ENCODE data around the gene BABAM2.

The BABAM2 gene

GRCh38 chr2:28227498-28227897 lies 337.0 kb downstream of the BABAM2 start:
- DNase-seq (ENCODE audit: low spot score) = no peak
- TF ChIP-seq CTCF (IDR thresholded peaks at IDR 0.05; ENCODE audit: extremely low read depth, missing control alignments) = no peak

- no peak for TF ChIP-seq CTCF (IDR thresholded peaks at IDR 0.05; ENCODE audit: extremely low read depth, missing control alignments)
- no peak for DNase-seq (ENCODE audit: low spot score)
These were observed 338.0 kb downstream of the BABAM2 start for GRCh38 chr2:28228434-28228995.

- TF ChIP-seq CTCF (IDR thresholded peaks at IDR 0.05; ENCODE audit: extremely low read depth, missing control alignments) = no peak
These were observed 340.6 kb downstream of the BABAM2 start for GRCh38 chr2:28231110-28231631.

GRCh38 chr2:28232295-28232694 lies 341.8 kb downstream of the BABAM2 start:
- no peak for DNase-seq (ENCODE audit: low spot score)
- TF ChIP-seq CTCF (IDR thresholded peaks at IDR 0.05; ENCODE audit: extremely low read depth, missing control alignments) = no peak

More at GRCh38 chr2:28231110-28231631, 340.6 kb downstream of the BABAM2 start:
- no peak for DNase-seq (ENCODE audit: low spot score)

GRCh38 chr2:28233164-28233676 lies 342.7 kb downstream of the BABAM2 start:
- TF ChIP-seq CTCF (IDR thresholded peaks at IDR 0.05; ENCODE audit: extremely low read depth, missing control alignments) = no peak
- no peak for DNase-seq (ENCODE audit: low spot score)

DNA sequence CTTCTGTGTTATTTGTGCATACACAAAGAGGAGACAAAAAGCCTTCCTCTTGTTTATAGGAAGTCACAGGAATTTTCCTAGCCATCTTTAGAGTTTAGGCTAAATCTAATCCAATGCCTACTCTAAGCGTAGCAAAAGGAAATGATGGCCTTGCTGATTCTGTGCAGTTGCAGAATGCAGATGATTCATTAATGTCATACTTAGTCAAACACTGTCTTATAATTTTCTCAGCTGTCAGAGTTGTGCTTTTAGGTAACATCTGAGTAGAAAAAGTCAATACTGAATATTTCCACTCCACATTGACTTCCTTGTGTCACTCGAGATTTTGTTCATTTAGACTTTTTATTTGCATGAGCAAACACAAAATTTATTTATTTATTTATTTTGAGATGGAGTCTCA lies 344.3 kb downstream of the BABAM2 start:
- TF ChIP-seq CTCF (IDR thresholded peaks at IDR 0.05; ENCODE audit: extremely low read depth, missing control alignments) = no peak
- no peak for DNase-seq (ENCODE audit: low spot score)

GRCh38 chr2:28239207-28239606 lies 348.7 kb downstream of the BABAM2 start:
- TF ChIP-seq CTCF (IDR thresholded peaks at IDR 0.05; ENCODE audit: extremely low read depth, missing control alignments) = no peak
- DNase-seq (ENCODE audit: low spot score) = no peak
